RPMI8226 (cell line): Measurements from ENCODE around the gene PFKP.
A peak's percentile ranks its signal among the peaks of the same experiment; 100 is the strongest.
"Not testable (repeated sequence)": the region's sequence is repeated elsewhere in the genome, so short reads cannot be mapped to it uniquely, and the experiment has no call there.

Experiments used
- DNase-seq: peaks from one replicate; pipeline ENCODE4 v3.0.0-alpha.2; 2015

PFKP gene

DNA sequence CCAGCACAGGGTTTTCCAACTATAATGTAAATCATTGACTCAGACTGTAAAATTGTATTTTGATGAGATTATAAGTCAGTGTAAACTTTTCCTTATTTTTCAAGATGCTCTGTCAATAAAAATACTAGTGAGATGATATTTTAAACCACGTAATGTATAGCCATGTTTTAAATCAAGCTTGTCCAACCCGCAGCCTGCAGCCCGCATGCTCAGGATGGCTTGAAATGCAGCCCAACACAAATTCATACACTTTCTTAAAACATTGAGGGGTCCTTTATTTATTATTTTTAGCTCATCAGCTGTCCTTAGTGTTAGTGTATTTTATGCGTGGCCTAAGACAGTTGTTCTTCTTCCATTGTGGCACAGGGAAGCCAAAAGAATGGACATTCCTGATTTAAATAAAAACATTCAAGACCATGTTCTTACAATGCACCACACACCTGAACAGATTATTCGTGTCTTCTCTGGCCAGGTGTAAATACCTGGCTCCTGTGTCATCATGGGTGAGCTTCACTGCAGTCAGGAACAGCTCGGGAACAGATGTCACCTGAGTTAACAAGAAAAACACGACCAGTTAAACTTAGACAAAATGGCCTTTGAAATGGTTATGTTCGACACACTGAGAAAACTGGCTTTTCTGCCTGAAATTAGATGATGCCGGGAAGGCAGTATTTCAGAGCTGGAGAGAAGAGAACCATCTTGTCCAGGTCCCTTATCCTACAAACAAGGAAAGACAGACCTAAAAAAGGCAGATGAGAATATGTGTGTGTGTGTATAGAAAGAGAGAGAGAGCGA is 99.3 kb downstream of the PFKP start:
- DNase-seq, result no peak

DNA sequence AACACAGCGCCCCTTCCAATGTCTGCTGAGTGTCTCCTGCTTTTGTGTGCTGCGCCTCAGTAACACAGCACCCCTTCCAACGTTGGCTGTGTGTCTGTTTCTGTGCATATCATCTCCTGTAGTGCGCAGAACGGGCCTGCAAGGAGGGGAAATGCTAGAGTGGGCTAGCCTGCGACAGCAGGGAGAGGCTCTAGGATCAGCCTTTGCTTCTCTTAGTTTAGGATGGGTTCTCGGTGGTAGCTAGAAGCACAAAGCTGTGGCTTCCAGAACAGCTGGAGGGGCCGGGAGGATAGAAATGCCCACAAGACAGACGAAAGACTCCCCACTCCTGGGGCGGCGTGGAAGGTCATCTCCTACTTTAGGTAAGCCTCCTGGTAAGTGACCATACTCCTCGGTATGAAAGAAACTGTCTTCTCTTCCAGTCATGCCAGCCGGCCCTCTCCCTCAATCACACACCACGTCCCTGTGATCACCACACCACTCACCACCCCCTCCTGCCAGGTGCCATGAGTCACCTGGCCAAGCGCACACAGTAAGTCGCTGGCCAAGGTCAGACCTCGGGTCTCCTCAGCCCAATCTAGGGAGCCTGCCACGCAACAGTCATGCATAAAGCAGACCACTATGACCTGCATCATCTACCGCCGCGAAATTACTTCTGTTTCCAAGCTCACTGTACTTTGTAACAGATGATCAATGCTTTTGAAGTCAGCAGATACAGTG is 100.4 kb downstream of the PFKP start:
- no peak for DNase-seq

DNA sequence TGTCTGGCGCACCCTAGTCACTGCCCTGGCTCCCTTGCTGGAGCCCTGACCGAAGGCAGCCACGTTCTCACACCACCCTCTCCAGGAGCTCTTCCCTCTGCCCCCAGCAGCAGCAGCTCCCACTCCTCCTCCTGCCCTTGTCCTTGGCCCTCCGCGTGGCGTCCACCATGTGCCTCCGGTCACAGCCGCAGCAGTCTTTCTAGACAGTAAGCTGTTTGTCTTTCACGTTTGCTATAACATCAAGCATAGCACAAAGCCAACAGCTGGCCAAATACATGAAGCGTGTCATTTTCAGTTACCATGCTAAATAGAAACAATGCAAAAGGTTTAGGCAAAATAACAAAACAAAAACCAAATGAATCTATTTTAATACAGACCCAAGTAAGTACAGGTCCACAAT is 101.9 kb downstream of the PFKP start:
- DNase-seq, result no peak

DNA sequence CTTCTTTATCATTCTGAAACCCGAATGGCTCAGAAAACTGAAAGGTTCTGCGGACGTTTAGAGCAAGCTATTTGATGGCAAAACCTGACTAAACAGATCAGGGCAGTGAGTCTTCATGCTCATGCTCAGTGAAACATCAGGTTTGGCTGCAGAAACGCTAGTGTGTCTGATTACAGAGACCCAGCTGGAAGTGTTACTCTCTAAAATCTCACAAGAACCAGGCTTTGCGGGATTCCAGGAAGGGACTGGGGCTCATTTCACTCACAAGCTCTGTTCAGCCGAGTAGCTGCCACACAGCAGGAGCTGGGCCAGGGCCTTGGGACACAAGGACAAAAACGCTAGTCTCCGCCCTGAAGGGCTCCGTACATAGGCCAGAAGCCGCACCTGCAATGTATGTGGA is 102.3 kb downstream of the PFKP start:
- DNase-seq, result no peak

DNA sequence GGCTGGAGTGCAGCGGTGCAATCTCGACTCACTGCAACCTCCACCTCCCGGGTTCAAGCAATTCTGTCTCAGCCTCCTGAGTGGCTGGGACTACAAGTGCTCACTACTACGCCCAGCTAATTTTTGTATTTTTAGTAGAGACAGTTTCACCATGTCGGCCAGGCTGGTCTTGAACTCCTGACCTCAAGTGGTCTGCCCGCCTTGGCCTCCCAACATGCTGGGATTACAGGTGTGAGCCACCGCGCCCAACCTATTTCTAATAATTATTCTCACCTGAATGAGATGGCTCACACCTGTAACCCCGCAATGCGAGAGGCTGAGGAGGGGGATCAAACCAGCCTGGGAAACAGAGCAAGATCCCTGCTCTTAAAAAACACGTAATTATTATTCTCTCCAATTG is 104.1 kb downstream of the PFKP start:
- DNase-seq, result not testable (repeated sequence)

DNA sequence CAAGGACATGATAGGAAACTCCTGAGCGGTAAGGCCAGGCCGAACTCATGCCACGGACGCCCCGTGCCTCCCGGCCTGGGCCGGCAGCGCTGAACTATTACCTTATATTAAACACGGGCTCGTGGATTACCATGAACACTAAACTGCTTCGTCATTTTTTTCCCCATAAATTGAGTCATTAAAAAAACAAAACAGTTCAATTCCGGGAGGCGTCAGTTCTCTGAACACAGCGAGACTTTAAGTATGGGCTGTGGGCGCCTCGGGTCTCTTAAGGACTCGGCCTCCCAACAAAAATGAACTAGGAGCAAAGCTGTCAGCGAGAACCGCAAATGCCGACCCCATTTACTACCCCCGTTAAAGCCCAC is 104.7 kb downstream of the PFKP start:
- DNase-seq, result peak; percentile 32

DNA sequence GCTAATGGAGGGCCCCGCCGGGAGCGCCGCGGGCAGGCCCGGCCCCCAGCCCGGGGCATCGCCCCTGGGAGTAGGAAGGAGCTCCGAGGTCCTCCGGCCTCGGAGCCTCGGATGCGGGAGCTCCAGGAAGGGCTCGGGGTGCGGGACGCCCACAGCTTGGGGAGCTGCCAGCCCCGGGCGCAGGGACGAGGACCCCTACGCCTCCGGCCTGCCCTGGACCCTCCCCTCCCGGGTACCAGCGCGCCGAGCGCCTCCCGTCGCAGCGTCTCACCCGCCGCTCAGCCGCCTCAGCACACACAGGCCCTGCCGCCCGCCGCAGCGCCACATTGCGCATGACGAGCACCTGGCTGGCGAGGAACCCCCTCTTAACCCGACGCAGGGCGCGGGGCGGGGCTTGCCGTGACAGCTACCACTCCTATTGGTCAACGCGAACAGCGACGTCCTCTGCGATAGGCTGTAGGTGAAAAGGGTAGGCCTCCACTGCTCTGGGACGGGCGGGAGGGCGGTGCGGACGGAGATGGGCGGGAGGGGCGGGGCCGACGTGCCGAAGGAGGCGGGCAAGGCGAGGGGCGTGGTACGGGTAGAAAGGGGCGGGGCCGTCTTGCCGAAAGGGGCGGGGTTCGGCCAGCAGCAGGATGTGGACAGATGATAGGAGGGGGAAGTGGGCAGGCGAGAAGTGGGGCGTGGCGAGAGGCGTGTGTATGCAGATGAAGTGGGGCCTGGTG is 105.3 kb downstream of the PFKP start, which contains the start of gene PITRM1:
Gene PITRM1 (minus strand): TSS at position 337 of the 725 bp plus-strand sequence. CDS start 10 bp downstream, at position 327.
- peak; percentile 99 for DNase-seq

DNA sequence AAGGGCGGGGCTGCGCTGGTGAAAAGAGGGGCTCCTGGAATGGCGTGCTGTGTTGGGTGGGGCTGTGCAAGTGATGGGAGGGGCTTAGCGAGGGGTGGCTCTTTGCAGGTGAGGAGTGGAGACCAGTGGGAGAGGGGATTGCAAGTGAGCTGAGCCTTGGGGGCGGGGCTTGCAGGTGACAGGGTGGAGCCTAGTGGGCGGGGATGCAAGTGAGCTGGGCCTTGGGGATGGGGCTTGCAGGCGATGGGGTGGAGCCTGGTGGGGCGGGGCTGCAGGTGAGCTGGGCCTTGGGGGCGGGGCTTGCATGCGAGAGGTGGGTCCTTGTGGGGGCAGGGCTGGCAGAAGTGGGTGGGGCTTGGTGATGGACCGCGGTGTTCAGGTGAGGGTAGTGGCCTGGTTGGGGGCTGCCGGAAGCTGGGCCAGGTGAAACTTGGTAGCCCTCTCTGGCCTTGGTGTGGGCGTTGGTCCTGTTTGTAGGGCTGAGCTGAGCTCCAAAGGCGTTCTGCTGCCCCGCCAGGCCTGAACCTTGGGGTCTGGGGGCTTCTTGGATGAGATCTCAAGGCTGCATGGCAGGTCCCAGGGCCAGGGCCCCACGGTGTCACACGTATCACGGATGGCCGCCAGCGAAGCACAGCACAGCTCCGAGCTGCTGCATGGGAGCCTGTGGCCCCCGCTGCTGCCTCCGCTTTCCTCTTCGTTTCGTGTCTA is 106.0 kb downstream of the PFKP start:
- DNase-seq, result peak; percentile 97

DNA sequence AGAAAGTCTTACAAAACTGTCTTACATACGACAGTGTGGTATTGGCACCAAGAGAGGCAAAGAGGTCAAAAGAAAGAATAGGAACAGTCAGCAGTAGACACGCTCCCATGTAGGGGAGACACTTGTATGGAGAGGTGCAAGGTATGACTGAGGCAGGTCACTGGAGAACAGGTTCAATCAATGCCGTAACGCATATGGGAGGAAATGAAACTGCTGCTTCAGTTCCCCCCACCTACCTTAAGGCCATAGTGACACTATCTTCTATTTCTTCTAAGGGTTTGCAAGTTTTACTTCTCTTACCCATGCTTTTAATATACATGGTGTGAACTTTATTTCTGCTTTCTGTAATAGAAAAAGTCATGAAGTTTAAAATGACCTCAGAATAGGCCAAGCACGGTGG is 110.7 kb downstream of the PFKP start:
- DNase-seq, result peak; percentile 46

DNA sequence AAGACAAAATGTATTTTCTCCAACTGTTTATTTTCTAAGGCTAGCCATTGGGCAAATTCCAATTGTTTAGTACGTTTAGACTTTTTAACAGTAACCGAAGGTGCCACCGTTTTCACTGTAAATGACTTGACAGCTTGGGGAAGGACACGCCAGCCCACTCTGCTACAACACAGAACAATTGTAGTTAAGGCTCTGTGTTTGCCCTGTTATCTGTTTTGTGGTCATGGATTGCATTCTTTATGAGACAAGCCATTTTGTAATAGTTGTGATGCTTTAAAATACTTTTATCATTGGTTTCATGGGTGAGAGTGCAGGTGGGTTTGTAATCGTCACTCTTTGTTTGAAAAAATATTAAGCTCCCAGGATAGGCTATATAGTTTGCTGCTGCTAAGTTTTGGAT is 111.8 kb downstream of the PFKP start:
- no peak for DNase-seq

DNA sequence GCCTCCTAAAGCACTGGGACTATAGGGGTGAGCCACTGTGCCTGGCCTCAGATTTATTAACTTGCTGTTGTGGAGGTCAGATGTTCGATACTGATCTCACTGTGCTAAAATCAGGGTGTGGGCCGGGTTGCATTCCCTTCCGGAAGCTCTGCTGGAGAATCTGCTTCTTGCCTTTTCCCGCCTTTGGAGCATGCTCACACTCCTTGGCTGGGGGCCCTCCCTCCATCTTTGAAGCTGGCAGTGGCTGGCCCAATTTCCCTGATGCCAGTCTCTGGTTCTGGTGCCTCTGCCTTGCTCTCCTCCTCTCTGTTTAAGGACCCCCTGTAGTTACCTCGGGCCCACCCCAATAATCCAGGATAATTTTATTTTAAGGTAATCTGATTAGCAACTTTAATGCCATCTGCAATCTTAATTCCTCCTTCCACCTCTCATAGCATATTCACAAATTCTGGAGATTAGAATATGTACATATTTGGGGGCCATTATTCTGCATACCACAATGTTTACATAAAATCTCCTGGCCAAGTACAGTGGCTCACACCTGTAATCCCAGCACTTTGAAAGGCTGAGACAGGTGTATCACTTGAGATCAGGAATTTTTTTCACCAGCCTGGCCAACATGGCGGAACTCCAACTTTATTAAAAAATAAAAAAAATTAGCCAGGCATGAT is 113.1 kb downstream of the PFKP start:
- no peak for DNase-seq

DNA sequence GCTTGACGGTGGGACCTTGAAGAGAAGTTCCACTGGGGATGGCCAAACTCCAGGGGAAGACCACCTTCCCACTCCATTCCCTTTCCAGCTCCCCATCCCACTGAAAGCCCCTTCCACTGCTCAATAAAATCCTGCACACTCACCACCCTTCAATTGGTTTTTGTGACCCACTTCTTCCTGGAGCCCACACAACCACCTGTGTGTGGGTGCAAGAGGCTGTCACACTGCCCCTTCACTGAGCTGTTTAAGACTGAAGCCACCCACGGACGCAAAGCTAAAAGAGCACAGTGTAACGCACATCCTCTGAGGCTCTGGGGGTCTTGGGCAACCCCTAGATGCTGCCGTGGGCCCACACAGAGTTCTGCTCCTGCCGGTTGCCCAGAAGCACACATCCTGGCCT is 118.0 kb downstream of the PFKP start:
- no peak for DNase-seq

DNA sequence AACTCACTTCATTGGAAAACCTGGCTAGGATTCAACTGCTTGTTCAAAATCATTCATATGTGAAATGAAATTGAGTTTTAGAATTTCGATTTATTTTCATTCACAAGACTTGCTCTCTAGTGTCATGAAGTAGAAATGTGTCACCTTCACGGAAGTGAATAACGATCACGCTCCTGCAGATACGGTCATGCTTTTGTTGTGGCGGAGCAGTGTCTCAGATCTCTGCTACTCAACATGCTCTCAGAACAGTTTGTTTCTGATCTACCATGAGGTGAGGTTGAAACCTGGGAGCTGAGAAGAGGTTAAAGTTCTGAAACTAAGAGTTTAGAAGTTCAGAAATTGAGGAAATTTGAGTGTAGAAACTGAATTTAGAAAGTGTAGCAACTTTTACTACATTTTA is 119.0 kb downstream of the PFKP start:
- no peak for DNase-seq
